ENCODE results near the gene E2F4.

Gene E2F4

DNA sequence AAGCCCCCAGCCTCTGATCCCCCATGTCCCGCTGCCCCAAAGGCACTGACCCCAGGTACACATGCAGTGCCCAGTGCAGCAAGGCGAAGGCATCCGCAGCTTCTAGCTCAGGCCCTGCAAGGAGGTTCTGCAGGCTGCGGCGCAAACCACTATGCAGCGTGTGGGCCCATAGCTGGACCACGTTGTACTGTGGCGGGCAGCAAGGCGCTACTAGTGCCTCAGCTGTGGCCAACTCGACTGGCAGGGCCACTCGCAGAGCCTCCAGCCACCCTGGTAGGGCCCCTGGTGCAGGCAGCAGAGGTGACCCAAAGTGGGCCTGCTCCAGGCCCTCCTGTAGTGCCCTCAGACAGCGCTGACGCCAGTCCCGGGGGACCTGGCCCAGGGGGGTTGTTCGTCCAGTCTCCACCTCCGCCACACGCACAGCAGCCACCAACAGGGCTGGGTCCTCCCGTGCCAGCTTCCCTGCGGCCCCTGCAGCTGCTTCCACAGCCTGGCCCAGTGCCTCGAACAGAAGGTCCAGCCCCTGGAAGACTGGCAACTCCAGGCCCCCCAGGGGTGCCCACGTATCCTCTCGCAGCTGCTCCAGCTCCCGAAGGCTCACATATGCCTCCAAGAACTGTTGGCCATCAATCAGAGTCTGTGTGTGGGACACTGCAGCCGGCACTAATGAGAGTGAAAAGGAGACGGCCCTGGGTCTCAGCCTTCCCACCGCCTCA, 4.6 kb upstream of the E2F4 start:
- TF ChIP-seq CTCF (IDR thresholded peaks at IDR 0.05), result no peak

GRCh38 chr16:67188323-67188722, 3.6 kb upstream of the E2F4 start:
- TF ChIP-seq CTCF (IDR thresholded peaks at IDR 0.05), result no peak

GRCh38 chr16:67188798-67189197, 3.2 kb upstream of the E2F4 start:
- TF ChIP-seq CTCF (IDR thresholded peaks at IDR 0.05), result no peak

DNA sequence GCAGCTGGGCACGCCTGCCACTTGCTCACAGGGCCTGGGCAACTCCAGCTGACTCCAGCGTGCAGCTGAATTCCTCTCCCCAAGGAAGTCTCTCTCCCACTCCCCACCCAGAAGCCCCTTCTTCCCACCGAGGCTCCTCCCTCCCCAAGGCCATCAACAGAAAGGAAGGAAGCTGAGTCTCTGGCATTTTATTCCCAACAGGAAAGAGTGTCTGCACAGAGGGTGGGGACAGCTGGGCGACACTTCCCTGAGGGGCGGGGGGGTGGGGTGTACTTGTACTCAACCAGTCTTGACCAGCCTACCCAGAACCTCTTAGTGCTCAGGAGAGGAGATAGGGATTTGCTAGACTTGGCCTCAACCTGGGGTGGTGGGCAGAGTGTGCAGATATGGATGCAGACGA, 1.9 kb upstream of the E2F4 start, which contains the start of gene EXOC3L1:
Gene EXOC3L1 (minus strand): TSS at position 96 of the 400 bp plus-strand sequence. CDS start 460 bp downstream, outside the sequence.
- no peak for TF ChIP-seq CTCF (IDR thresholded peaks at IDR 0.05)

GRCh38 chr16:67190448-67191399, 1.2 kb upstream of the E2F4 start:
- no peak for TF ChIP-seq CTCF (IDR thresholded peaks at IDR 0.05)

DNA sequence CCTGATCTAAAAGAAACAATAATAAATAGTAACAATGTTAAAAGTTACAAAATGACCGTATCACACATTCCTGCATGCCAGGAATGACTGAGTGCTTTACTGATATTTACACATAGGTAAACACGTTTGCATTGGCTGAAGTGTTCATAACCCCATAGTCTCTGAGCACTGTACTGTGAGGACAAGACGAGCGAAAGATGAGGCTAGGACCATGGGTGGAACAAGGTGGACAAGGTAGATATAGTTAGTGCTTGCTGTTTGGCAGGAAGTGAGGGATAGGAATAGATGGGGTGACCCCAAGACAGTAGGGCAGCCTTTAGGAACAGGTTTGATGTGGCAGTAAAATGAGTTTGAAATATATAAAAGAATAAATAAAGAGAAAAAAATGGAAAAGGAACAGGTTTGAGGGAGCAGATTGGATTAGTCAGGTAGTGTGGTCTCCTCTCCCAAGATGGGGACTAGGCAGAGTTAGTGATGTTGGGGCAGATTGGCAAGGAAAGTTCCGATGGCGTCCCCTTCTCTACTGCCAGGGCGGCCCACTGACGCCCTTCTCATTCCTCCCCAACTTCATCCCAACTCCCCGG, 452 bp upstream of the E2F4 start:
- TF ChIP-seq CTCF (IDR thresholded peaks at IDR 0.05), result no peak

DNA sequence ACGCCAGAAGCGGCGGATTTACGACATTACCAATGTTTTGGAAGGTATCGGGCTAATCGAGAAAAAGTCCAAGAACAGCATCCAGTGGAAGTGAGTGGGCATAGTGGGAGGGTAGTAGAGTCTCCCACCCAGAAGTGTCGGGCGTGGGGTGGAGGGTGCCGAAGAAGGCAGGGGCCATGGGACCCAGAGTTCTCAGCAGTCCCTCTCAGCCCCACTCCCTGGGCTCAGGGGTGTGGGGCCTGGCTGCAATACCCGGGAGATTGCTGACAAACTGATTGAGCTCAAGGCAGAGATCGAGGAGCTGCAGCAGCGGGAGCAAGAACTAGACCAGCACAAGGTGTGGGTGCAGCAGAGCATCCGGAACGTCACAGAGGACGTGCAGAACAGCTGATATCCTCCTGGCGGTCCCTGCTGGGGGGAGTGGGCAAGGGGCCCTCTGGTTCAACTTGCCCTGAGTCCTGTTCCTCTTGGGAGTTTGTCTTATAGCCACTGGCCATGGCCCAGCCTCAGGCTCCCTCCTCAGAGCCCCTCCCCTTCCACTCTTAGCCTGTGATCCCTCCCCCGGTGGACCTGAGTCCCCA, 916 bp downstream of the E2F4 start:
- no peak for TF ChIP-seq CTCF (IDR thresholded peaks at IDR 0.05)

Measured in LNCAP (cell line).